ENCODE measurements around the gene ZNF473. TPM values are rescaled to one million over a fixed set of nuclear protein-coding genes. Genes with fewer than 3 reads are reported as not detected.
A peak's percentile ranks its signal among the peaks of the same experiment; 100 is the strongest.

Gene ZNF473
- total and polyA plus RNA-seq, 2 of the 13 experiments (the other 11 are each of a cell fraction or from before 2014, with no cell fraction given), result 5.8 to 11.9 TPM

GRCh38 chr19:49987159-49987698, 38.6 kb upstream of the ZNF473 start (continued):
- TF ChIP-seq ZBED4 (CRISPR knock-in tag; IDR thresholded peaks at IDR 0.05; ENCODE audit: borderline replicate concordance) (peak; percentile 100), THRA (CRISPR knock-in tag; IDR thresholded peaks at IDR 0.05; ENCODE audit: borderline replicate concordance) (peak; percentile 99), HDAC6 (IDR thresholded peaks at IDR 0.05; ENCODE audit: low read depth, low read length) (no peak), DPF2 (CRISPR knock-in tag; IDR thresholded peaks at IDR 0.05; ENCODE audit: borderline replicate concordance, low read depth) (peak; percentile 68; the same call in 1 of the 2 replicates), KLF13 (CRISPR knock-in tag; IDR thresholded peaks at IDR 0.05) (peak; percentile 100), GPN1 (CRISPR knock-in tag; IDR thresholded peaks at IDR 0.05; ENCODE audit: borderline replicate concordance) (peak; percentile 99), HIVEP1 (CRISPR knock-in tag; IDR thresholded peaks at IDR 0.05) (peak; percentile 97), RBM39 (IDR thresholded peaks at IDR 0.05; ENCODE audit: low read depth, low read length, poor library complexity, severe bottlenecking) (no peak), ZNF749 (CRISPR knock-in tag; IDR thresholded peaks at IDR 0.05; ENCODE audit: borderline replicate concordance) (peak; percentile 100), NR0B2 (CRISPR knock-in tag; IDR thresholded peaks at IDR 0.05) (peak; percentile 100), MEIS2 (CRISPR knock-in tag; IDR thresholded peaks at IDR 0.05) (peak; percentile 100), ZNF607 (CRISPR knock-in tag; IDR thresholded peaks at IDR 0.05; ENCODE audit: borderline replicate concordance) (peak; percentile 100), ZNF616 (CRISPR knock-in tag; IDR thresholded peaks at IDR 0.05; ENCODE audit: low read depth) (peak; percentile 99), NFAT5 (CRISPR knock-in tag; IDR thresholded peaks at IDR 0.05) (peak; percentile 100), SIX4 (CRISPR knock-in tag; IDR thresholded peaks at IDR 0.05) (peak; percentile 99)
